GM12891 (cell line): ENCODE results near the gene DEPDC5.

ENCODE experiments used
- PAX5 ChIP-seq: IDR thresholded peaks from 2 replicates; pipeline ENCODE4 v1.6.1; 2011; ENCODE audit warnings: low read length, moderate library complexity, mild to moderate bottlenecking; ENCODE audit not compliant: insufficient read depth, severe bottlenecking
- POLR2A ChIP-seq: IDR thresholded peaks from 2 replicates; pipeline ENCODE4 v1.6.1; 2011; ENCODE audit warnings: low read depth, low read length, control low read depth
- POLR2AphosphoS5 ChIP-seq: IDR thresholded peaks from 2 replicates; pipeline ENCODE4 v1.6.1; 2011; ENCODE audit warnings: low read depth, low read length, control low read depth
- POU2F2 ChIP-seq: IDR thresholded peaks from 2 replicates; pipeline ENCODE4 v1.6.1; 2011; ENCODE audit warnings: low read depth, mild to moderate bottlenecking, control low read depth, low read length, moderate library complexity
- SPI1 ChIP-seq: IDR thresholded peaks from 2 replicates; pipeline ENCODE4 v1.6.1; 2011; ENCODE audit warnings: low read depth, low read length, control low read depth
- TAF1 ChIP-seq: IDR thresholded peaks from 2 replicates; pipeline ENCODE4 v1.6.1; 2011; ENCODE audit warnings: low read depth, low read length, control low read depth

GRCh38 chr22:31829505-31829904, 75.7 kb downstream of the DEPDC5 start:
- no peak for TF ChIP-seq POLR2AphosphoS5
- TF ChIP-seq SPI1: no peak
- TF ChIP-seq POLR2A: no peak
- TF ChIP-seq TAF1: no peak
- no peak for TF ChIP-seq POU2F2
- peak; percentile 87 for TF ChIP-seq PAX5
